ENCODE results near the gene SPAG4.

- TF ChIP-seq CTCF (IDR thresholded peaks at IDR 0.05), result peak; percentile 18 to 78 (median 42)
- TF ChIP-seq POLR2A (IDR thresholded peaks at IDR 0.05), result no peak
Measured at GRCh38 chr20:35600993-35601973, 14.3 kb upstream of the SPAG4 start.
